Calu3 (cell line): ENCODE measurements around the gene EPG5. TPM values are rescaled to one million over a fixed set of nuclear protein-coding genes. Genes with fewer than 3 reads are reported as not detected.
A peak's percentile ranks its signal among the peaks of the same experiment; 100 is the strongest.

ENCODE experiments used
- BruUV-seq: library from RNA; stranded (reverse); fragments of 400-500 nt; replicated peaks from 2 replicates; lab custom pipeline; 2021; lab: Mats Ljungman, UMichigan
- CTCF ChIA-PET: fragments of 300-600 bp; sonication (Branson Sonifier 250); formaldehyde crosslinking; loops from one replicate; lab custom pipeline; 2022; ENCODE audit warnings: antibody characterized with exemption; lab: Charles Lee
- DNase-seq: peaks from one replicate; pipeline ENCODE4 v3.0.0; 2022
- H3K27ac Mint-ChIP-seq: one replicate; pipeline ENCODE4 v1.8.0; 2022; ENCODE audit warnings: mixed read lengths; ENCODE audit not compliant: unreplicated experiment
- H3K27me3 Mint-ChIP-seq: one replicate; pipeline ENCODE4 v1.8.0; 2022; ENCODE audit warnings: mixed read lengths; ENCODE audit not compliant: unreplicated experiment
- H3K36me3 Mint-ChIP-seq: one replicate; pipeline ENCODE4 v1.8.0; 2022; ENCODE audit warnings: mild to moderate bottlenecking, moderate library complexity, mixed read lengths; ENCODE audit not compliant: insufficient read depth, unreplicated experiment
- H3K4me1 Mint-ChIP-seq: one replicate; pipeline ENCODE4 v1.8.0; 2022; ENCODE audit warnings: mild to moderate bottlenecking, low read depth, mixed read lengths; ENCODE audit not compliant: unreplicated experiment
- H3K4me3 Mint-ChIP-seq: one replicate; pipeline ENCODE4 v1.8.0; 2022; ENCODE audit warnings: mild to moderate bottlenecking, low read depth, moderate library complexity, mixed read lengths; ENCODE audit not compliant: unreplicated experiment
- H3K9me3 Mint-ChIP-seq: one replicate; pipeline ENCODE4 v1.8.0; 2022; ENCODE audit warnings: low read depth, mixed read lengths; ENCODE audit not compliant: unreplicated experiment
- intact Hi-C: fragments of 100-400 bp; cut with micrococcal nuclease; formaldehyde crosslinking; loops from one replicate; pipeline ENCODE4 v1.10.0; 2022; ENCODE audit not compliant: unreplicated experiment
- total RNA-seq: library from RNA; stranded (reverse); gene quantifications from 2 replicates; pipeline ENCODE4 v1.2.3, GENCODE V29; 2022
- TF ChIP-seq, protein P1 (sequence below): fragments of 200-600 bp; IDR thresholded peaks from one replicate; pipeline ENCODE4 v1.8.0; 2022; ENCODE audit warnings: antibody characterized with exemption; ENCODE audit not compliant: unreplicated experiment

Gene EPG5
- total RNA-seq, 1 experiment from 2014 or later = 25.6 TPM

DNA sequence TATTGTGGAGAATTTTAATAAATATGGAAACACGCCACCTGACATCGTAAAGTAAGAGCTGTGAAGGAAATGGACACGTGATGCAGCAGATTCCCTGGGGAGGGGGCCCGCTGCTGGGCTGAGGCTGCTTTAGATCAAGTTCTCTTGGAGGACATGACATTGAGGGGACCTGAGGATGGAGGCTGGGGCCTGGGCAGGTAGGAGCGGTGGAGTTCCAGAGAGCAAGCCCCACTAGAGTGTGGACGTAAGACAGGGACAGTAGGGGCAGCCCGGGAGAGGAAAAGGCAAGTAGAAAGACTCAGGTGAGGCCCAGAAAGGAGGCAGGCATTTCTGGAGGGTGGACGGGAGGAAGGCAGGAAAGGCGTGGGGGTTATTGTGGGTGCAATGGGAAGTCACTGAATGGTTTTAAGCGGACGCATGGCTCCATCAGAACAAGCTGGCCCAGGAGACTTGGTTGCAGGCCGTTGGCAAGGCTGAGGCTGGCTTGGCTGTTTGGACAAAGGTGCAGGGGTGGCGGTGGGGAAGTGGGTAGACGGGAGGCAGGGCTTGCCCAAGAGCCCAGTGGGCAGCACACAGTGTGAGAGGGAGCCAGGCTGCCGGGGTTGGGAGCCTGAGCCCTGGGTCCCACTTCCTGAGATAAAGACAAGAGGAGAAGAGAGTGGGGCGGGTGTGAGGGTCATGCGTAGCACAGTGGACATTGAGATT is 125.9 kb downstream of the EPG5 start:
- intact Hi-C loops = no loop called here
- TF ChIP-seq, protein P1, sequence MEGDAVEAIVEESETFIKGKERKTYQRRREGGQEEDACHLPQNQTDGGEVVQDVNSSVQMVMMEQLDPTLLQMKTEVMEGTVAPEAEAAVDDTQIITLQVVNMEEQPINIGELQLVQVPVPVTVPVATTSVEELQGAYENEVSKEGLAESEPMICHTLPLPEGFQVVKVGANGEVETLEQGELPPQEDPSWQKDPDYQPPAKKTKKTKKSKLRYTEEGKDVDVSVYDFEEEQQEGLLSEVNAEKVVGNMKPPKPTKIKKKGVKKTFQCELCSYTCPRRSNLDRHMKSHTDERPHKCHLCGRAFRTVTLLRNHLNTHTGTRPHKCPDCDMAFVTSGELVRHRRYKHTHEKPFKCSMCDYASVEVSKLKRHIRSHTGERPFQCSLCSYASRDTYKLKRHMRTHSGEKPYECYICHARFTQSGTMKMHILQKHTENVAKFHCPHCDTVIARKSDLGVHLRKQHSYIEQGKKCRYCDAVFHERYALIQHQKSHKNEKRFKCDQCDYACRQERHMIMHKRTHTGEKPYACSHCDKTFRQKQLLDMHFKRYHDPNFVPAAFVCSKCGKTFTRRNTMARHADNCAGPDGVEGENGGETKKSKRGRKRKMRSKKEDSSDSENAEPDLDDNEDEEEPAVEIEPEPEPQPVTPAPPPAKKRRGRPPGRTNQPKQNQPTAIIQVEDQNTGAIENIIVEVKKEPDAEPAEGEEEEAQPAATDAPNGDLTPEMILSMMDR = no peak
- no peak overlapping the region for H3K27ac Mint-ChIP-seq
- peaks cover 10% of the 10 kb centered on the region for H3K4me1 Mint-ChIP-seq
- CTCF ChIA-PET = no interaction called here
- no peaks in the 10 kb centered on the region for H3K27me3 Mint-ChIP-seq
- H3K36me3 Mint-ChIP-seq = peaks cover 3% of the 10 kb centered on the region
- no peak overlapping the region for H3K4me3 Mint-ChIP-seq
- no peaks in the 10 kb centered on the region for H3K9me3 Mint-ChIP-seq
- no peak for DNase-seq
- BruUV-seq = no TSS peak

DNA sequence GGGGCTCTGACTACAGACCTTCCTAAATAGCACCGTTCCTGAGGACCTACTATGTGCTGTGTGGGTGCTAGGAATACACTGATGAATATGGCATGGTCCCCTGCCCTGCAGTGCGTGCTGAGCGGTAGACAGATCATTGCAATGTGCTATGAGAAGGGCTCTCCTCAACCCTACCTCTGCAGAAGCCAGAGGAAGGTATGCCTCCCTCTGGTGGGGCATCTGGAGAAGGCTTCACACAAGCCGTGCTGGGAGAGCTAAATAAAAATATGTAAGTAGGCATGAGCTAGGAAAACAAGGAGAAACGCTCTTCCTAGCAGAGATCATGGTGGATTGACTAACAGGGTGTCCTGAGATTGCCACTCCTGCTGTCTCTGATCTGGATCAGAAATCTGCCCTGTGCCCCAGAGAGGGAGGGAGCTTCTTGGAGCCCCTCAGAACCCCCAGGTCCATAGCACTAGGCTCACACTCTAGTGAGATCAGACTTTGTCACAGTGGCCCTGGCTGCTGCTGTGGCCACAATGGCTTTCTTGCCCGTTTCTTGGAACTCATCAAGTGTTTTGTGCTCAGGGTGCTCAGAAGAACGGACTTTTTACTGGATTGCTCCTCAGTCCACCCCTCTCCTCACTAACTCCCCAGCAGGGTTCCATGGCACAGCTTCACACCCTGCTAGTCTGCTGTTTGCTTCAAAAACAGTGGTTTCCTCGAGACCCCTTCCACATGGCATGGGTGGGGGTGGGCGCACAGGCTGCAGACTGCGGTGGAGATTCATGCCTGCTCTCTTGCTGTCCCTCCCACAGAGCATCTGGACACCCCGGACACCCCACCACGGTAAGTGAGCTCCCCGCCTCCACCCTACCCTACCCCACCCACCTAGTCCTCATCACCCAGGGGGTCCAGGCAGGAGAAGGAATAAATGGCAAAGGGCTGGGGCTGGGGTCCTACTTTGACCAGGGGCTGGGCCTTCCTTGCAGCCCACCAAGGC is 127.4 kb downstream of the EPG5 start:
- no TSS peak for BruUV-seq
- CTCF ChIA-PET = interaction anchor here (0.6 to 1.4 kb wide), 11 partner anchors 10 to 175 kb away, joined by 3 to 33 read pairs (median 4); partner anchors contain the start of gene SLC14A1
- Mint-ChIP-seq H3K27me3 (no peaks in the 10 kb centered on the region), H3K4me1 (peaks cover 25% of the 10 kb centered on the region), H3K9me3 (no peaks in the 10 kb centered on the region), H3K4me3 (no peak overlapping the region), H3K27ac (no peak overlapping the region), H3K36me3 (peaks cover 5% of the 10 kb centered on the region)
- TF ChIP-seq, protein P1 = peak; percentile 72
- intact Hi-C loops = loop anchor here (1.0 to 5.0 kb wide), 4 partner anchors 37 to 174 kb away; no protein-coding TSS in a partner anchor
- peak; percentile 71 for DNase-seq

DNA sequence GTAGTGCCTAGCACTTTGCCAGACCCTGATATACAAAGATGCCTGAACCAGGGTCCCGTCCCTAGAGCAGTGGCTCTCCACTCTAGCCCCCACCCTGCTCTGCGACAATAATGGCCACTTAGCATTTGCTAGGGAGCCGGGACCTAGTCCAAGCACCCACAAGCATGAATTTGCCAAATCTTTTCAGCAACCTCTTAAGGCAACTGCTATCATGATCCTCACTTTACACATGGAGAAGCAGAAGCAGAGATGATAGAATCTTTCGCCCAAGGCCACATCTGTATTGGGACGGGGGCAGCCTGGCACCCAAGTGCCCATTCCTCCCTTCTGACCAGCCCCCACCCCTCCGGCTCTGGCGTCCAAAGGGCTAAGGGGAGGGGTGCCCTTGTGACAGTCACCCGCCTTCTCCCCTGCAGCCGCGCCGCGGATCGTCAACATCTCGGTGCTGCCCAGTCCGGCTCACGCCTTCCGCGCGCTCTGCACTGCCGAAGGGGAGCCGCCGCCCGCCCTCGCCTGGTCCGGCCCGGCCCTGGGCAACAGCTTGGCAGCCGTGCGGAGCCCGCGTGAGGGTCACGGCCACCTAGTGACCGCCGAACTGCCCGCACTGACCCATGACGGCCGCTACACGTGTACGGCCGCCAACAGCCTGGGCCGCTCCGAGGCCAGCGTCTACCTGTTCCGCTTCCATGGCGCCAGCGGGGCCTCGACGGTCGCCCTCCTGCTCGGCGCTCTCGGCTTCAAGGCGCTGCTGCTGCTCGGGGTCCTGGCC is 128.6 kb downstream of the EPG5 start:
- no peak overlapping the region for H3K27ac Mint-ChIP-seq
- H3K9me3 Mint-ChIP-seq = no peaks in the 10 kb centered on the region
- no peaks in the 10 kb centered on the region for H3K27me3 Mint-ChIP-seq
- peaks cover 5% of the 10 kb centered on the region for H3K36me3 Mint-ChIP-seq
- no TSS peak for BruUV-seq
- intact Hi-C loops = loop anchor here (1.0 to 5.0 kb wide), 4 partner anchors 36 to 173 kb away; no protein-coding TSS in a partner anchor
- no peak overlapping the region for H3K4me3 Mint-ChIP-seq
- no peak for DNase-seq
- TF ChIP-seq, protein P1 = no peak
- CTCF ChIA-PET = no interaction called here
- H3K4me1 Mint-ChIP-seq = peaks cover 36% of the 10 kb centered on the region
